T-helper 22 cell (primary cell): ENCODE results near the gene POU2F1.
A peak's percentile ranks its signal among the peaks of the same experiment; 100 is the strongest.

Source experiments
- DNase-seq: peaks from one replicate; pipeline ENCODE4 v3.0.0-alpha.2; 2020; ENCODE audit warnings: low read depth

Gene POU2F1

DNA sequence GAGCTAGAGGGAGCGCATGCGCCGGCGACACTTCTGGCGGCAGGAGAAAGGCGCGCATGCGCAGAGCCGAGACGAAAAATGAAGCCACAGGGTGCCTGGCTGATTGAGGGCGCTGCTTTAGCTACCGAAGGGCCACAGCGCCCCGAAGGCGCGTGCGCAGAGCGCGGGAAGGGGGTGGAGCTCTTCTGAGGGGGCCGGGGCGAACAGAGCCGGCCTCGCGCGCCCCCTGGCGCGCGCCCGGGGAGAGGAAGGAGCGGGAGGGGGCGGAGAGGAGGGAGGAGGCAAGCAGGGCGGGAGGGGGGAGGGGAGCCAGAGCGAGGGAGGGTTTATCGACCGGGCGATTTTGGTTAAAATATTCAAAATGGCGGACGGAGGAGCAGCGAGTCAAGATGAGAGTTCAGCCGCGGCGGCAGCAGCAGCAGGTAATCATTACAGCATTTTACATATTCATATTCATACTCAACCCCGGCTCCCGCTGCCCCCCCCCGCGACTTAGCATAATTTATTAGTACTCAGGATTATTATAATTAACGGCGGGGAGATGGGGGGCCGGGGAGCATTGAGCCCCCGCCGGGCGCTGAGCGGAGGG is at the start of gene POU2F1:
TSS of gene POU2F1 (plus strand) at position 350 of the 589 bp plus-strand sequence. CDS start at position 362, 12 bp downstream.
- DNase-seq: peak; percentile 98

DNA sequence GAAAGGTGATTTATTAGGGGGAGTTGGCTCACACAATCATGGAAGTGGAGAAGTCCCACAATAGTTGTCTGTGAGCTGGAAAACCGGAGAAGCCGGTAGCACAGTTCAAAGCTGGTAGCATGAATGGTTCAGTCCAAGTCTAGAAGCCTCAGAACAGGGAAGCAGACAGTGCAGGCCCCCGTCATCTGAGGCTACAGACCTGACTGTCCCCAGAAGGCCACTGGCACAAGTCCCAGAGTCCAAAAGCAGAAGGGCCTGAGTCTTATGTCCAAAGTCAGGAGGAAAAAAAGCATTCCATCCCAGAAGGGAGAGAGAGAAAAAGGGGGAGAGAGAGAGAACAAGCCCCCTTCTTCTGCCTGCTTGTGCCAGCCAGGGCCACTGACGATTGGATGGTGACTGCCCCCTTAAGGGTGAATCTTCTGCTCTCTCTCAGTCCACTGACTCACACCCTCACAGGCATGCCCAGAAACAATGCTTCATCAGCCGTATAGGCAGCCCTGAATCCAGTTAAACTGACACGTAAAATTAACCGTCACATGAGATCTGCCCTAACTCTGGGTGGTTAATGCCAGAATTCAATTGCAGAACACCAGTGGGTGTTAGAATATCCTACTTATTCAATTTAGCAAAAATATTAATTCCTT is 49.3 kb upstream of the POU2F1 start:
- no peak for DNase-seq

- no peak for DNase-seq
Measured at GRCh38 chr1:167173516-167174184, 47.0 kb upstream of the POU2F1 start.

DNA sequence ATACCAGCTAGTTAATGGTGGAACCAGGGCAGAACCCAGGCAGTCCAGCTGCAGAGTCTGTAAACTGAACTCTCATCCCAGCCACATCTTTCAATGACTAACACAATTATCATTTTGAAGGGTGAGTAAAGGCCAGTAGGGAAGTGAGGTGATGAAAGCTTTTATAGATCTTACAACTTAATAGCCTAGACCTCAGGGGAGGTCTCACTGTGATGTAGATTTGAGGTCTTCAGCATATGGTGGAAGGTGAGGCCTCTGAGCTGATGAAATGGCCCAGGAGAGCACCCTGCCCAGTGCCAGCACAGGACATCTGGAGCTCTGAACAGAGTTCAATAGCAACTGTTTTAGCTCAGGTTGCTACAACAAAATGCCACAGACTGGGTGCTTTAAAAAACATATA is 44.8 kb upstream of the POU2F1 start:
- DNase-seq: no peak

DNA sequence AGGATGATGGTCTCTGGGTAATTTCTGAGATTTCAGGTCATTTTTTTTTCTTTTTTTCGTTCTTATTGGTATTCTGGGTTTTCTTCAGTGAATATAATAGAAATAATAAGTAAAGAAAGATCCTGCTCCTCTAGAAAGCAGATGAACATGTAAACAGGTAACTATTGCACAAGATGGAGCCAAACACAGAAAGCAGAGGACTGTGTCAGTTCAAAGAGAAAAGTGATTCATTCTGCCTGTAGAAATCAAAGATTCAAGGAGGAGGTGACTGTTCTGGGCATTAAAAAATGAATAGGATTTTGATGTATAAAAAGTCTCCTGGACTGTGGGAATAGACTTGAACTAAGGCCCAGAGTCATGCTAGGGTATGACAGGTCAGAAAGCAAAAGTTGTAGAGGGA is 41.9 kb upstream of the POU2F1 start:
- DNase-seq: no peak

DNA sequence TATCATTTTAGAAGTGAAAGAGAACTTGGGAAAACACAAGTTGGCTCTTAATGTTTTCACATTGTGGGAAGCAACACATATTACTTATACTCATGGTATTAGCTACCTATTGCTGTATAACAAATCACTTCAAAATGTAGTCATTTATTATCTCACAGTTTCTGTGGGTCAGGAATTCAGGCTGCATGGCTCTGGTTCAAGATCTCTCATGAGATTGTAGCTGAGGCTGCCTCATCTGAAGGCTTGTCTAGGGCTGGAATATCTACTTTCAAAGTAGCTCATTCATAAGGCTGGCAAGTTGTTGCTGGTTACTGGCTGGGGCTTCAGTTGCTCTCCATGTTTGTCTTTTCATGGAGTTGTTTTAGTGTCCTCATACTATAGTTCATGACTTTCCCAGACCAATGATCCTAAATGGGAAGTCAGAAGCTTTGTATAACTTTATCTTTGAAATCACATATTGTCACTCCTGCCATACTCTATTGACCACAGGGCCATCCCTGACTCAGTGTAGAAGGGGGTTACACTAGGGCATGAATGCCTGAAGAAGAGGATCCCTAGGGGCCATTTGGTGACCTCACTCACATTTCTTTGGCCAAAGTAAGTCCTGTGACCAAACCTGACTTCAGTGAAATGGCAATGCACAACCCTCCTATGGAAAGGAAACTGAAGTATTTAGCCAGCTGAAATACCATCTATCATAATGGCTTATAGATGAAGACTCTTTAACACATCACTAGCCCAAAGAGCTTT is 37.9 kb upstream of the POU2F1 start:
- DNase-seq: no peak

DNA sequence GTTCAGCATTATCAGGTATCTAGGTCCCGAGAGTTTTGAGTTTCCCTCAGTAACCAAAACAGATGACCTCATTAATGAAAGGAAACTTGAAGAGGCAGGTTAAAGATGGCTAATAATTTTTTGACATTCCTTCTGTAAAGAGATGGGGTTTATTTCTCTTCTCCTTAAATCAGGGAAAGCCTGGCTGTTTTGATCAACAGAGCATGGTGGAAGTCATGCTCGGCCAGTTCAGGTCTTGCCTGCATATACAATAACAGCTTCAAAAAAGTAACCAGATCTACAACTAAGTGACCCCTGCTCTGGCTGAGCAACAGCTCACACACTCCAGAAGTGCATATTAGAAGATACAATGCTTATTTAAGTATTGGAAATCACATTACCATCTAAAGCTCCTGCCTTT is 36.6 kb upstream of the POU2F1 start:
- DNase-seq: no peak

GRCh38 chr1:167185062-167185461 is 35.6 kb upstream of the POU2F1 start:
- no peak for DNase-seq

- no peak for DNase-seq
Measured at GRCh38 chr1:167185974-167186657, 34.6 kb upstream of the POU2F1 start.

- DNase-seq: no peak
Measured at GRCh38 chr1:167186771-167187170, 33.9 kb upstream of the POU2F1 start.

DNA sequence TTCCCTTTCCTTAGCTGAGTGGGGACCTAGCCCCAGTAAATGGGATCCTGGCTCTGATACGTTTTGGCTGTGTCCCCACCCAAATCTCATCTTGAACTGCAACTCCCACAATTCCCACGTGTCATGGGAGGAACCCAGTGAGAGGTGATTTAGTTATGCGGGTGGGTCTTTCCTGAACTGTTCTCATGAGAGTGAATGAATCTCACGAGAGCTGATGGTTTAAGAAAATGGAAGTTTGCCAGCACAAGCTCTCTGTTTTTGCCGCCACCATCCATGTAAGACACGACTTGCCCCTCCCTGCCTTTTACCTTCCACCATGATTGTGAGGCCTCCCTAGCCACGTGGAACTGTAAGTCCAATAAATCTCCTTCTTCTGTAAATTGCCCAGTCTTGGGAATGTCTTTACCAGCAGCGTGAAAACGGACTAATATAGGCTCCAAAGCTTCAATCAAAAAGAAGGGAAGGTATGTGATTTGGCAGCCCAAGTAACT is 29.9 kb upstream of the POU2F1 start:
- DNase-seq: no peak

DNA sequence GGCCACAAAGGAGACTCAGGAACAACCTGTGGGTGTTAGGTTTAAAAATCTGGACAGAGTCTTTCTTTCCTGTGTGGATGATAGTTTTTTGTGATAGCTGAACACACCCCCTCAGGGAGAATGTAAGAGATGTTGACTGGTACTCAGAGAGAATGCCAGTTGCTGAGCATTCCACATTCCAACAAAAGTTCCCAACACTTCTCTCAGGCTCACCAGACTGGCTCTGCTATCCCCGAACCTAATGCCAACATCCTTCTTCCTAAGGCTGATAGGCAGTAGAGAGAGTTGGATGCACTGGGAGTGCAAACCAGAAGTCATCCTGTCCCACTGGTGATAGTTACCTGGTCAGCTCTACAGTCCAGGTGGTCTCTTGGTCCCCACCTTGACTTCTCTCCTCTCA is 28.7 kb upstream of the POU2F1 start:
- DNase-seq: no peak

DNA sequence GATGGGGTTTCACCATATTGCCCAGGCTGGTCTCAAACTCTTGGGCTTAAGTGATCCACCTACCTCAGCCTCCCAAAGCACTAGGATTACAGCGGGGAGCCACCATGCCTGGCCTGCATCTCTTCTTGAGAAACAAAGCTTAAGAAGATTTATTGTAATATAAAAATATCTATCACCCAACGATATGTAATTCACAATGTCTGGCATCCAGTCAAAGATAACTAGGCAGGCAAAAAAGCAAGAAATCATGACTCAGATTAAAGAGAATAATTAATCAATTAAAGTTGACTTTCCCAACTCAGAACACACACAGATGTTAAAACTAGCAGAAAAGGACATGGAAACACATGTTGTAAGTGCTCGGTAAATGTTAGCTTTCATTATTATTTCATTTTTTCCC is 26.5 kb upstream of the POU2F1 start:
- DNase-seq: no peak

DNA sequence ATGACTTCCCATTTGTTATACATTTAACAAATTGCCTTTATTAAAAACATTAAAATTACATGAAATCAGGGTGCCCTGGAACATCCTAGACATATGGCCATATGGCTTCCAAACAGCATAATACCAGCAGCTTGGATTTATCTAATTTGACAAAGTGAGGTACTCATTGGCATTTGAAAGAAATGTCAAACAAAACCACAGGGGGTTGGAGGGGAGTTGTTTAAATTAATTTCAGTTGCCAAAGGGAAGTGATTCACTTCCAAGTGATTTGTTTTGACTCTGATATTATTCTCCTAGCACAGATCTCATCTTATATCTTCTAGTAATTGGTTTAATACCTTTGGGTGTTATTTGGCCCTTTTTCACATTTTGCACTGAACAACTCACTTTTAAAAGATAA is 24.5 kb upstream of the POU2F1 start:
- DNase-seq: no peak

GRCh38 chr1:167197236-167197635 is 23.4 kb upstream of the POU2F1 start:
- DNase-seq: no peak

DNA sequence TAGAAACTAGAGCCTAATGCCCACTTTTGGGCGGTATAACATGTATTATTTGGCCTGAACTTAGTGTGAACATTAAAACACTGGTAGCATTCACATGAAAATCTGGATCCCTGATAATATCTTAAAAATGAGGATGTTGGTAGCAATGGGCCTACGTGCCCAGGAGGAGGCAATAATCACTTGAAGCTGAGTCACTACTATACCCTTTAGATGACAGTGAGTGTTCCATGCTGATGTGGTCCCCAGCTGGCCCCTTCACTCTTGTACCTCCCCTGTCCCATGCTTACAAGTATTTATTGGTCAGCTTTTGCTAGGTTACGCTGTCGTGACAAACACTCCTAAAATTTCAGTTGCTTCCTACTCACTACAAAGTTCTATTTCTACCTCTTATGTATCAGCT is 23.0 kb upstream of the POU2F1 start:
- no peak for DNase-seq

GRCh38 chr1:167198518-167199133 is 22.1 kb upstream of the POU2F1 start:
- DNase-seq: no peak

DNA sequence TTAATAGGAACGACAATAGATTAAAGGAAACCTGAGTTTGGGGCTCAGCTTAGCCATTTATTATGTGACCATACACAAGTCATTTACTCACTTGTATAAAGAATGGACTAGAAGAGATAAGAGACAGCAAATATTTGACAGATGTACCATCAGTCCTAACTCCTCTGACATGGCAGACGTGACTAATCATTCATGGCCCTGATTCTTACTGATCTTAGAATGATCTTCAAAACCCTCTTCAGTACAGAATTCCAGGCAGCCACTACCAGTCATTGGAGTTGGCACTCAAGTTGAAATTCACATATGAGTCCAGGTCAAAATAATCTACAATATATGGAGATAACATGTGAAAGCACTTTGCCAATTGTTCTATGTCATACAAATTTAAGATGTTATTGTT is 21.0 kb upstream of the POU2F1 start:
- DNase-seq: no peak

- no peak for DNase-seq
Measured at GRCh38 chr1:167200272-167200671, 20.4 kb upstream of the POU2F1 start.

- DNase-seq: no peak
Measured at GRCh38 chr1:167200749-167201148, 19.9 kb upstream of the POU2F1 start.

- DNase-seq: no peak
Measured at GRCh38 chr1:167202049-167202448, 18.6 kb upstream of the POU2F1 start.
